H1 (cell line): ENCODE results near the gene MAML1. TPM values are rescaled to one million over a fixed set of nuclear protein-coding genes. Genes with fewer than 3 reads are reported as not detected.
A peak's percentile ranks its signal among the peaks of the same experiment; 100 is the strongest.

ENCODE experiments used
- ASH2L ChIP-seq: fragments of 200-600, 300-600 bp; sonication (generic); IDR thresholded peaks from one replicate; pipeline ENCODE4 v1.7.1; 2017; ENCODE audit warnings: low read length
- BRCA1 ChIP-seq: IDR thresholded peaks from 2 replicates; pipeline ENCODE4 v1.6.1; 2012; ENCODE audit warnings: low read depth, low read length, improper control_type of control experiment
- CHD1 ChIP-seq: IDR thresholded peaks from 2 replicates; pipeline ENCODE4 v1.6.1; 2012; ENCODE audit warnings: low read depth, low read length, improper control_type of control experiment
- CHD2 ChIP-seq: IDR thresholded peaks from 2 replicates; pipeline ENCODE4 v1.6.1; 2012; ENCODE audit warnings: low read length, improper control_type of control experiment
- CREB1 ChIP-seq: IDR thresholded peaks from 2 replicates; pipeline ENCODE4 v1.6.1; 2012; ENCODE audit warnings: inconsistent platforms
- CTBP2 ChIP-seq: IDR thresholded peaks from 2 replicates; pipeline ENCODE4 v1.7.0; 2011; ENCODE audit warnings: borderline replicate concordance, mild to moderate bottlenecking, moderate library complexity, mixed read lengths, low read length; ENCODE audit not compliant: insufficient read depth, insufficient read length
- EGR1 ChIP-seq: IDR thresholded peaks from 2 replicates; pipeline ENCODE4 v1.6.1; 2011; ENCODE audit warnings: low read depth, low read length, borderline replicate concordance
- GABPA ChIP-seq: IDR thresholded peaks from 2 replicates; pipeline ENCODE4 v1.6.1; 2011; ENCODE audit warnings: mild to moderate bottlenecking, low read length, moderate library complexity, borderline replicate concordance; ENCODE audit not compliant: insufficient read depth
- GTF2F1 ChIP-seq: IDR thresholded peaks from 2 replicates; pipeline ENCODE4 v1.6.1; 2012; ENCODE audit warnings: low read depth, low read length, improper control_type of control experiment, borderline replicate concordance
- HDAC2 ChIP-seq, 2 experiments: fragments of 300-600 bp in 1 of 2; sonication (generic) in 1 of 2; IDR thresholded peaks; 2 replicates each; pipeline ENCODE4 v1.6.1; 2011 to 2012; ENCODE audit warnings: low read depth in 2 of 2, low read length in 2 of 2, mild to moderate bottlenecking in 2 of 2, moderate library complexity in 2 of 2, borderline replicate concordance in 1 of 2, inconsistent platforms in 1 of 2
- KDM4A ChIP-seq: IDR thresholded peaks from one replicate; pipeline ENCODE4 v1.7.1; 2012; ENCODE audit warnings: low read depth, mild to moderate bottlenecking, moderate library complexity, low read length, inconsistent platforms; ENCODE audit not compliant: severe bottlenecking
- KDM5A ChIP-seq: fragments of 200-600 bp; IDR thresholded peaks from 2 replicates; pipeline ENCODE4 v1.7.1; 2012; ENCODE audit warnings: mild to moderate bottlenecking, low read length, inconsistent platforms, mixed read lengths
- PHF8 ChIP-seq: fragments of 200-600 bp; sonication (generic); conservative IDR thresholded peaks from 2 replicates; pipeline ENCODE4 v1.7.1; 2012; ENCODE audit warnings: low read depth, mild to moderate bottlenecking, inconsistent platforms, low read length, moderate library complexity
- POLR2A ChIP-seq, 2 experiments: IDR thresholded peaks; 1 replicate in 1 of 2; 2 replicates in 1 of 2; pipeline ENCODE4 v1.6.1; 2011; ENCODE audit warnings: low read depth in 2 of 2, low read length in 2 of 2, mild to moderate bottlenecking in 2 of 2; ENCODE audit errors: control extremely low read depth in 1 of 2
- POU5F1 ChIP-seq: IDR thresholded peaks from 2 replicates; pipeline ENCODE4 v1.6.1; 2011; ENCODE audit warnings: low read depth, mild to moderate bottlenecking, low read length, moderate library complexity
- RFX5 ChIP-seq: IDR thresholded peaks from 2 replicates; pipeline ENCODE4 v1.6.1; 2011; ENCODE audit warnings: low read depth, low read length, improper control_type of control experiment, borderline replicate concordance
- SAP30 ChIP-seq: fragments of 300-600 bp; sonication (generic); IDR thresholded peaks from 2 replicates; pipeline ENCODE4 v1.7.1; 2012; ENCODE audit warnings: low read length, moderate library complexity, mild to moderate bottlenecking, inconsistent platforms; ENCODE audit not compliant: insufficient read depth, insufficient replicate concordance
- SIX5 ChIP-seq: IDR thresholded peaks from 2 replicates; pipeline ENCODE4 v1.6.1; 2011; ENCODE audit warnings: mild to moderate bottlenecking, low read depth, low read length
- SP2 ChIP-seq: IDR thresholded peaks from 2 replicates; pipeline ENCODE4 v1.6.1; 2012; ENCODE audit warnings: mild to moderate bottlenecking, low read length, inconsistent platforms
- TAF7 ChIP-seq: optimal IDR thresholded peaks from 2 replicates; pipeline ENCODE3; 2011; ENCODE audit warnings: low read depth, mild to moderate bottlenecking, inconsistent platforms, low read length, moderate library complexity, borderline replicate concordance
- TCF12 ChIP-seq: IDR thresholded peaks from 2 replicates; pipeline ENCODE4 v1.6.1; 2011; ENCODE audit warnings: low read depth, mild to moderate bottlenecking, low read length
- USF2 ChIP-seq: IDR thresholded peaks from 2 replicates; pipeline ENCODE4 v1.6.1; 2011; ENCODE audit warnings: low read length, improper control_type of control experiment
- YY1 ChIP-seq: IDR thresholded peaks from 2 replicates; pipeline ENCODE4 v1.6.1; 2011; ENCODE audit warnings: low read depth, mild to moderate bottlenecking, low read length
- polyA plus RNA-seq, 7 experiments: library from polyadenylated mRNA; depleted of rRNA in 3 of 7; stranded (reverse) in 5 of 7; unstranded in 2 of 7; fragments of >200 nt in 5 of 7; fragments of 200-250 nt in 2 of 7; gene quantifications; 1 replicate in 5 of 7; 2 replicates in 1 of 7; 4 replicates in 1 of 7; pipeline versions ENCODE4 v1.2.1 to v1.2.3, GENCODE V29; 2011 to 2013; ENCODE audit warnings: missing spikeins in 2 of 7, mixed read lengths in 2 of 7
- total RNA-seq: library from RNA; stranded (reverse); fragmentation: NEBNext Ultra II Directional; extraction: Animal tissue kit (Norgen Biotek cat#: 25700); gene quantifications from 2 replicates; pipeline ENCODE4 v1.2.1, GENCODE V29; 2021
- TF ChIP-seq, protein P1 (sequence below): IDR thresholded peaks from 2 replicates; pipeline ENCODE4 v1.6.1; 2012; ENCODE audit warnings: inconsistent platforms
- TF ChIP-seq, protein P2 (sequence below): IDR thresholded peaks from 2 replicates; pipeline ENCODE4 v1.6.1; 2012; ENCODE audit warnings: inconsistent platforms

The MAML1 gene
- total and polyA plus RNA-seq, 2 of the 8 experiments (the other 6 are each of a cell fraction or from before 2014, with no cell fraction given): 17.1 to 41.9 TPM

GRCh38 chr5:179732412-179732917, at the start of gene MAML1 (continued):
- TF ChIP-seq PHF8 (no peak), POLR2A (IDR thresholded peaks at IDR 0.05; ENCODE audit: control extremely low read depth in 1 of 2, low read depth in 2 of 2, low read length in 2 of 2) (peak; percentile 52 to 85), POU5F1 (no peak), SIX5 (no peak), KDM4A (no peak), HDAC2 (IDR thresholded peaks at IDR 0.05; ENCODE audit: borderline replicate concordance in 1 of 2, low read depth in 2 of 2, low read length in 2 of 2) (no peak), CHD1 (no peak), CHD2 (peak; percentile 76; the same call in 1 of the 2 replicates), TAF7 (peak; percentile 94), ASH2L (no peak), GTF2F1 (no peak), GABPA (no peak), CTBP2 (no peak), RFX5 (no peak), CREB1 (peak; percentile 82), TCF12 (0 out of 2 replicates have a peak, but pooled peaks have one; percentile 4), EGR1 (no peak), YY1 (peak; percentile 97), KDM5A (no peak), USF2 (no peak), SAP30 (no peak), BRCA1 (no peak), SP2 (peak; percentile 65)
- TF ChIP-seq, protein P1, sequence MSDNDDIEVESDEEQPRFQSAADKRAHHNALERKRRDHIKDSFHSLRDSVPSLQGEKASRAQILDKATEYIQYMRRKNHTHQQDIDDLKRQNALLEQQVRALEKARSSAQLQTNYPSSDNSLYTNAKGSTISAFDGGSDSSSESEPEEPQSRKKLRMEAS: no peak
- TF ChIP-seq, protein P2, sequence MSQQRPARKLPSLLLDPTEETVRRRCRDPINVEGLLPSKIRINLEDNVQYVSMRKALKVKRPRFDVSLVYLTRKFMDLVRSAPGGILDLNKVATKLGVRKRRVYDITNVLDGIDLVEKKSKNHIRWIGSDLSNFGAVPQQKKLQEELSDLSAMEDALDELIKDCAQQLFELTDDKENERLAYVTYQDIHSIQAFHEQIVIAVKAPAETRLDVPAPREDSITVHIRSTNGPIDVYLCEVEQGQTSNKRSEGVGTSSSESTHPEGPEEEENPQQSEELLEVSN: no peak
